ENCODE measurements around the gene MED29.

GRCh38 chr19:39356073-39356472 lies 35.1 kb upstream of the MED29 start:
- TF ChIP-seq CTCF (conservative IDR thresholded peaks at IDR 0.05; ENCODE audit: low read depth, low read length) (no peak), EZH2 (IDR thresholded peaks at IDR 0.05; ENCODE audit: borderline replicate concordance, low read depth, low read length, poor library complexity, severe bottlenecking) (no peak)

Data from A673 (cell line).